ENCODE measurements around the gene ADARB2.

GRCh38 chr10:1465993-1466764, 271.1 kb downstream of the ADARB2 start:
- no peak for TF ChIP-seq CTCF (IDR thresholded peaks at IDR 0.05)
- no peak for TF ChIP-seq ZFX (IDR thresholded peaks at IDR 0.05; ENCODE audit: borderline replicate concordance)
